ENCODE measurements around the gene METTL16. TPM values are rescaled to one million over a fixed set of nuclear protein-coding genes. Genes with fewer than 3 reads are reported as not detected.
A peak's percentile ranks its signal among the peaks of the same experiment; 100 is the strongest.

Gene METTL16
- polyA plus RNA-seq, 1 donor: 20.0 TPM

GRCh38 chr17:2396568-2397246 lies 115.0 kb downstream of the METTL16 start:
- peak; percentile 76 for DNase-seq (ENCODE audit: low read depth)

DNA sequence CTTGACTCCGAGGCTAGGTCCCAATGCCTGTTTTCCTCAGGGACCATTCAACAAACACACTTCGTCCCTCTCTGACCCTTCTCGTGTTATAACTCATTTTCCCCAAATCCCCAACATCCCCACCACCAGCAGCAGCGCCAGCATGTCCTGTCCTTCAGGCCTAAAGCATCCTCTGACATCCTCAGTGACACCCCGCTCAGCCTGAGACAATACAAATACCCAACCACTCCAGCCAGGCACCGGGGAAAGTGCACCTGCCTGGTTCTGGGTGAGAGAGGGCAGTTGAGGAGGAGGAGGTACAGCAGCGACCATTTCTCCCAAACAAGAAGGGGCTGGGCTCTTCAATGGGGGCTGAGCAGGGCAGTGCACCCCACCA lies 115.5 kb downstream of the METTL16 start:
- no peak for DNase-seq (ENCODE audit: low read depth)

DNA sequence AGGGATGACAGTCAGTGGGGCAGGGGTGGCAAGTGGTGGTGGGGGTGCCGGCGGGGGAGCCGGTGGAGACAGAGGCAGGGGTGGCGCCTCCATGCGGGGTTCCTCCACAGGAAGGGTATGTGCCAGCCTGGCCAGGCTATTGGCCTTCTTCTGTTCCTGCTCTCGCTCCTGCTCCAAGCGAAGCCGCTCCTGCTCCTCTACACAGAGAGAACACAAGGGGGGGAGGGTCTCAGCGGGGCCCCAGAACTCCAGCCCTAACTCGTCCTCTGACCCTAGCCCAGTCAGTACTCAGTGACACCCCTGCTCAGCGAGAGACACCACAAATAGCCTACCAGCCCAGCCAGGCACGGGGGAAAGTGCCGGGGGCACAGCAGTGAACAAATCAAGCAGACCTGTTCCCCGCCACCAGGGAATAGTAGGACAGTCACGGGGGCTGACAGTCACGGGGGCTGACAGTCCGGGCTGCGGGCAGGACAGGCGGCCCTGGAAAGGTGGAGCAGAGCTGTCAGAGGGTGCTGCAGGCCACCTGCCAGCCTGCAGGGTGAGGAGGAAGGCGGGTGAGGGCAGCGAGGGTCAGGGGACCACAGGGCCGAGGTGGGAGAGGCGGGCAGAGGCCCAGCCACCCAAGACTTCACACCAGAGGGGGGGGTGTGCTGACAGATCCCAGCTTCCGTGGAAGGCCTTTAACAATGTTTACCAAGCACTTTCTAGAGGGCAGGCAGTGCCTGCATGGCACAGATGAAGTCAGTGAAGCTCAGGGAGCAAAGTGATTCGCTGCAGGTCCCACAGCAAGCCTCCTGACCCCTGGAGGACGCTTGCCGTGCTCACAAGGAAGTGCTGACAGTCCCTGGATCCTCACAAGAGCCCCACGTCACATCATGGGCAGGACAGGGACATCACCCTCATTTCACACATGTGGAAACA lies 116.2 kb downstream of the METTL16 start:
- DNase-seq (ENCODE audit: low read depth): no peak

DNA sequence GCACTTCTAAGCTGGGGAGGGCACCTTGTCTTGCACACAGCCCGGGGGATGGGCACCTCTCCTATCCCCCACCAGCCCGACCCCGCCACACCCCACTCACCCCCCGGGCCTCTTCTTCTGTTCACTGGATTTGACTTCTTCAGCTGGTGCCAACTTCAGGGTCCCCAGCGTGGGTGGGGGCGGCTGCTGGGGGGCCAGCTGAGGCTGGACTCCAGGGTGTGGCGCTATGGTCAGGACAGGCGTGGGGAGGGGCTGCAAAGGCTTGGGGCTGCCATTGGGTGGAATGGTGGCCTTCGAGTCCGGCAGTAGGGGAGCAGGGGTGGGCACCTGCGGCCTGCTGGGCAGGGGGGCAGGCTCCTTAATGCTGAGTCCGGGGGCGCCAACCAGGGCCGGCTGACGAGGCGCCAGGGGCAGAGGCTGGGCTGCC lies 116.9 kb downstream of the METTL16 start:
- DNase-seq (ENCODE audit: low read depth): no peak

DNA sequence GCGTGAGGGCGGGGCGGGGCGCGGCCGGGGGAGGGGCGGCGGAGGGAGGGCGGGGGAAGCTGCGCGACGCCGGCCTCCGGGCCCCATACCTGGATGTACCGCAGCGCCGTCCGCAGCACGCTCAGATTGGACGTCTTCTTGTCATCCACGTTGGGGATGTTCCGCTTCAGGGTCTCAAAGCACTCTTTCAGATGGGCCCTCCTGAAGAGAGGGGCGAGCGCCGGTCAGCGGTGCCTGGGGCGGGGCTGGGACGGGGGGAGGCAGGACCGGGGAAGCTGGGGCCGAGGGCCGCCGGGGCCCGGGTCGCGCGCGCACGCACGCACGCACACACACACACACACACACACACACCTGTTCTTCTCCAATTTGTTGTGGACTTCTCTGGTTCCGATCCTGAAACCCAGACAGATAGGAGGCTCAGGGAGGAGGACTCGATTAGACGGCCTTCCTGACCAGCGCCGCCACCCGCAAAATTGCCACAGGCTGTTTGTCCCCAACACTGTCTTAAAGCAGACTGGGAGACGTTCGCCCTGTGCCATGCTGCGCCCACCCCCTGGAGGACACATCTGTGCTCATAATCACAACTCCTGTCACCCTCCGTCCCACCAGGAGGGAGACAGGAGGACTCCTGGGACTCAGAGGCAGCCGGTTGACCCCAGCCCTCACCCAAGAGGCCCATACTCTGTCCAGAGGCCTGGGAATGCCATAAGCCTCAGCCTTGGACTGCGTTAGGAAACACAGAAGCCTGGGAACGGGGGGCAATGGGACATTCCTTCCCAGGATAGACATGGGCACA lies 117.5 kb downstream of the METTL16 start:
- DNase-seq (ENCODE audit: low read depth): no peak

DNA sequence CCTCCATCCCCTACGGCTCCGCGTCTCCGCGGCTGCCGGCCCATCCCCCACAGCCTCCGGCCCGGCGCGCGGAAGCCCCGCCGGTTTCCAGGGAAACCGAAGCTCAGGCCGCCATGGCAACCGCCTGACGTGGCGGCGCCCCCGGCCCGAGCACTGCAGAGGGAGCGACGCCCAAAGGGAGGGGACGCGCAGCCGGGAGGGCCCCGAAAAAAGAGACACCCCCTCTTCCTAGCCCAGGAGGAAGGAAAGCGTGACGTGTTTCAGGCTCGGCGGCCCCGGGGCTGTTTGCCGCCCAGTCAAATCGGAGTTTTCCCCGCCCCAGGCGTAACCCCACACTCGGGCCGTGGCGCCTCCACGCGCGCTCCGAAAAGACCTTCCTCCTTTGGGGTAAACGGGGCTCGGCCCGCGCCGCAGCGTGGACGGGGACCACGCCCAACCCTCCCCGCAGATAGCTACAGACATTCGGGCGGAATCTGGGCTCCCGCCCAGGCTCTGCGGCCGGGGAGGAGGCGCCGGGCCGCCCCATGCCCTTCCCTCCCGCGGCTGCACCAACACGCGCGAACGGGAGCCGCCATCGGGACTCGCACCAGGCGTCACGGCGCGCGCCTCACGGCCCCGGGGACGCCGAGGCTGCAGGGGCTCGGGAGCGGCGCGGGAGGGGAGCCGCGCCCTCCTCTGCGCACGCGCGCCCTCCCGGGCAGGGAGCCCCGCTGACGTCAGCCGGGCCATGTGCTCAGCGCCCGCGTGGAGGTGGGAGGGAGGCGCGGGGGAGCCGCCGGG lies 118.3 kb downstream of the METTL16 start:
- DNase-seq (ENCODE audit: low read depth): peak; percentile 67

DNA sequence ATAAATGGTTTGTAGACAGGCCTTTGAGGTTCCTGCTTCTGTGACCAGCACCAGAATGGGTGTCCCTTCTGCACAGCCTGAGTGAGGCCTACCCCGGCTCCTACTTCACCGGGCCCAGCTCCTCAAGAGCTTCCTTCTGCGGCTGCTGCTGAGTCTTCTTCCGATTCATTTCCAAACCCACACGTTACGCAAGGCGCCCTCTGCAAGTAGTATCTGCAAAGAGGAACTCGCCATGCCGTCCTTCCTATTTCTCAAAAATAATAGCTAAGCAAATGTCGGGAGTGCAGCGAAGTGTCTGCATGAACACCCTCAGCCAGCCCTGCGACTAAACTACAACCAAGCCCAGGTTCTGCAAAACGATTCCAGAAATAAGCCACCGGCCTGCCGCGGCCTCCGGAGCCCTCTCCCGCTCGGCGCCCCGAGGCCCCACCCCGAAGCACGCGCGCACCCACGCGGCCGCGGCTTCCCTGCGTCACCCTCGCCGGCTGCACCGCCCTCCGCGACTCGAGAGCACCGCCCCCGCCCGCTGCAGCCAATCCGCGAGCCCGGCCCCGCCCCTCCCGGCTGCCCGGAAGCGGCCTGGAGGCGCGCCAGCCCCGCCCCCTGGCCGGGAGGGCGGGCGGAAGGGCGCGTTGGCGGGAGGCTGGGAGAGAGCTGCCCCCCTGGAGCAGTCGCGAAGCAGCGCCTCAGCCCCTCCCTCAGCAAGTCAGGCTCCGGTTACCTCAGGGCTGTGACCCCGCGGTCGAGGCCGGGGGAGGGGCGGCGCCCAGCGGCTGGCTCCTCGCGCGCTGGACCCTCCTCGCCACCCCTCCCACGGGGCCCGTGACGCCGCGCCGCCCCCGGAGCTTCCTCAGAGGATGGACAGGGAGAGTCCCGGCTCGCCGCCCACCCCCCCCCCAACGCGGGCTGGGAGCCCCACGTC lies 119.2 kb downstream of the METTL16 start:
- peak; percentile 69 for DNase-seq (ENCODE audit: low read depth)

- no peak for DNase-seq (ENCODE audit: low read depth)
Measured at GRCh38 chr17:2391597-2392251, 120.0 kb downstream of the METTL16 start.

DNA sequence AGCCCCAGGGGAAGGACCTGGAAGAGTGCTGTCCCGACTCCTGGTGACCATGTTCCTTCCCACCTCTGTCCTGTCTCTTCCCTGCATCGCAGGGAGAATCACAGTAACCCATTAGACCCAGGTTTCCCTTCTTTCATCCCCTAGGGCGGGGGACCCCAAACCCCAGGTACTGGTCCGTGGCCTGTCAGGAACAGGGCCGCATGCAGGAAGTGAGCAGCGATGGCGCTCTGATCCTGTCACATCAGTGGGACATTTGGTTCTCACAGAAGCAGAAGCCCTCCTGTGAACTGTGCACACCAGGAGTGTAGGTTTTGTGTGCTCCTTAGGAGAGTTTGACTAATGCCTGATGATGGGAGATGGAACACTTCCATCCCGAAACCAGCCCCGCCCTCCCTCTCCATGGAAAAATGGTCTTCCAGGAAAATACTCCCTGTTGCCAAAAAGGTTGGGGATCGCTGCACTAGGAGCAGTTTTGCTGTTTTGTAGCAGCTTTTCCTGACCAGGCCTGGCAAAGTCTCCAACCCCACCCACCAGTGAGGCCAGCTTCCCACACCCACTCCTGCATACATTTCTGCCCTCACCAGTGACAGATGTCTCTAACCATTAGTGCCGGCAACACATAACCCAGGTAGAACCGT lies 121.4 kb downstream of the METTL16 start:
- DNase-seq (ENCODE audit: low read depth): peak; percentile 63

DNA sequence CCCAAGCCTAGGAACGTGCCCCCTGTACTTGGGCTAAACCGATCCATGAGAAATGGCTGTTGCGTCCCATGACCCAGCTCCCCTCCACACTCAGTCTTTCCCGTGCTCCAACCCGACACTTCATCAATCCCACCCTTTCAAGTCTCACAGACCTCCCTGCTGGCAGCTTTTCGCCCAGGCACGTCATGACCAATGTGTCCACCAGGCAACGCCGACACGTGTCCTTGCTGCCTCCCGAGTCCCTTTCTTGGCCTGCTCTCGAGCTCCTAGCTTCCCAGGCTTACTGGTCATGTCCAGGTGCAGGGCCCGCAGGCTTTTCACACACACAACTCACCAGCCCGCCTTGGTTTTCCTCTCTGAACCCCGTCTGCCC lies 123.0 kb downstream of the METTL16 start:
- no peak for DNase-seq (ENCODE audit: low read depth)

GRCh38 chr17:2388020-2388682 lies 123.5 kb downstream of the METTL16 start:
- DNase-seq (ENCODE audit: low read depth): no peak

DNA sequence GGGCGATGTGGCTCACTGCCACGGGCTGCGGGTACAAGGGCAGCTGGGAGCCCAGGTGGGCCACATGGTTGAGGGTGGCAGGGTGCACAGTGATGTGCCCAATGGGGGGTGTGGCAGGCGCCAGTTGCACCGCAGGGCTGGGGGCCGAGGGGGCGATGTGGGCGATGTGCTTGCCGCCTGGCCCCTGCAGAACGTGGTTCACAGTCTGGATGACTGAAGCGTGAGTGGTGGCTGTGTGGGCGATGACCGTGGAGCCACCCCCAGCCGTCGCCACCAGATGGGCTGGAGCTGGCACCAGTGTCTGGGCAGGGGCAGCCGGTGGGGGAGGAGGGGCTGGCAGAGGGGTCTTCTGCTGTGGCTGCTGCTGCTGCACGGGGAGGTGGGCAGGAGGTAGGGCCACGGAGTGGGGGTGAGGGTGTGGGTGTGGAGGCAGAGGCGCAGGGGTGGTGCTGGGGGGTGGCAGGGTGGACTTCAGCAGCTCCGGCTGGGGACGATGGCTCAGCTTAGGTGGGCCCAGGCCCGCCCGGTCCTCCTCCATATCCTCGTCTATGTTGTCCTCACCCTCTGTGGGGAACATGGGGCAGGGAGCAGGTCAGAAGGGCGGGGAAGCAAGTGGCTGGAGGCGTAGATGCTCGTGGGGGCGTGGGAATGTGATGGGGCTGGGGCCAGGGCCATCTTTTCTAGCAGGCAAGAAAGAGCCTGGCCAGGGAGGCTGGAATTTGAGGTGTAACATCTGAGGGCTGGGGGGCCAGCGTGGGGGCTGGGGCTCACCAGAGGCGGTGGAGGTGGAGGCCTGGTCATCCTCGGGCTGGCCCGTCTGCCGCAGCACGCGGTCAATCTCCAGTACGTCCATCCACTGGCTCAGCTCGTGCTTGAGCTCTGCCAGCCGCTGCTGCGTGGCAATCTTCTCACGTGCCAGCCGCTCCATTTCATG lies 124.3 kb downstream of the METTL16 start:
- no peak for DNase-seq (ENCODE audit: low read depth)

DNA sequence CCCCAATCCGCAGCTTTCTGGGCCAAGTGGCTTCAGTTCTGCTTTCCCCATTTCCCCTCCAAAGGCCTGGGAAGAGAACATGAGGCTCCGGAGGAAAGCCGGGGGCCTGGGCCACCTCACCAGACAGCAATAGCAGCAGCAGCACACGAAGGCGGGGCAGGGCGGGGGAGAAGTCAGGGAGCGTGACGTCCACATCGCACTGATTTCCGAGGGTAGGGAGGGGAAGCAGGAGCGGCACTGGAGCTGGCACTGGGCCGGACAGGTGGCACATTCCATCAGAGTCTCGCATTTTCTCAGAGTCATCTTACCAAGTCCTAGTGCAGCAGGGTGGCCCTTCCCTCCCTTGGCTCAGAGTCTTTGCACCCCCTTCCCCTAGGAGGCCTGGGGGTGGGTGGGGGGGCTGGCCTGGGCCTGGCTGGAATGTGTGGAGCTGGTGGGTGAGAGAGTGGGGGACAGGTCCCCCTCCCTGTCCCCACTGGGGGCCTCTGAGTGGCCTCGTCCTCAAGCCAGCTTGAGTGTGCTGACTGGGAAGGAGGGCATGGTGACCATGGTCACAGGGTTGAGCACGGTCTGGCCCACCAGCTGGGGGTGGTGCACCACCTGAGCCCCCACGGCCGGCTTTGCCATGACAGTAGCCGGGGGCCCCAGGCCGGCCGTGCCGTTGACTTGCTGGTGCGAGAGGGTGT lies 125.1 kb downstream of the METTL16 start:
- no peak for DNase-seq (ENCODE audit: low read depth)

DNA sequence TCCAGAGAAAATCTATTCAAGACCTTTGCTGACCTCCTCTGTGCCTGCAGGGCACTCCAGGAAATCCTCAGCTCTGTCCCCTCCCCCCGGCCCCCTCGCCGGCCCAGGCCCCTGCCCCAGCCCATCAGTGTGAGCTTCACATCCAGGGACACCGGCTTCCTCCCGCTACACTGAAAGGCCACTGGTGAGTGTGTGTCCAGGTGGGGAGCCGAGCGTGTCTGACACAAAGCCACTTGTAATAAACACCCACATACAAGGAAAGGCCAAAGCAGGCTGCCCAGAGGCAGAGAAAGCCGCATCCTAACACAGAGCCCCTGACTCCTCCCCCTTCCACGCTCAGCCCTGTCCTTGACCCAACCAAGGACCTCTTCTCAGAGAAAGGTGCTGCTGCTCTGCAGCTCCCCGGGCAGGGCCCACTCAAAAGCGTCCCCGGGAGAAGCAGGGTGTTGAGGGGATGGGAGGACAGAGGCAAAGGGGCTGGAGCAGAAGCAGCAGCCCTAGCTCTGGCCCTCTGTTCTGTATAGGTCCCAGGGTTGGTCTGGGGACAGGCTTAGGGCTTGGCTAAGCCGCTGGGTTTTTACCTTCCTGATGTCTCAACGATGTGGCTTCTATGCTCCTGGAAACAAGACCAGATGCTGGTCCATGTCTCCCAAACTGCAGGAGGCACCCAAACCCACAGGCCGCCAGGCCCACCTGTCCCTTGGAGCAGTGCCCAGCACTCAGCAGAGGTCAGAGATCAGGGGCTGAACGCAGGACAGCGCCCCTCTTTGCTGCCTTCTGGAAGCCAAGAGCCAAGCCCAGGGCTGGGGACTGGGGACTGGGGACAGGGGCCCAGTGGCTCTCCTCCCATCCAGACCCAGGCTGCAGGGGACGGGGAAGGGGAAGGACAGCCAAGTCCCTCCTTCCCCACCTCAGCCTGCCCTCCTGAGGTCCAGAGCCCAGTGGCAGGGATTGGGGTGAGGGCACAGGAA lies 126.2 kb downstream of the METTL16 start:
- DNase-seq (ENCODE audit: low read depth): no peak

- DNase-seq (ENCODE audit: low read depth): no peak
Measured at GRCh38 chr17:2384439-2385127, 127.1 kb downstream of the METTL16 start.

Data from forelimb muscle (tissue), 1 donor.